ENCODE data around the gene DHX58.
A peak's percentile ranks its signal among the peaks of the same experiment; 100 is the strongest.

Gene DHX58

DNA sequence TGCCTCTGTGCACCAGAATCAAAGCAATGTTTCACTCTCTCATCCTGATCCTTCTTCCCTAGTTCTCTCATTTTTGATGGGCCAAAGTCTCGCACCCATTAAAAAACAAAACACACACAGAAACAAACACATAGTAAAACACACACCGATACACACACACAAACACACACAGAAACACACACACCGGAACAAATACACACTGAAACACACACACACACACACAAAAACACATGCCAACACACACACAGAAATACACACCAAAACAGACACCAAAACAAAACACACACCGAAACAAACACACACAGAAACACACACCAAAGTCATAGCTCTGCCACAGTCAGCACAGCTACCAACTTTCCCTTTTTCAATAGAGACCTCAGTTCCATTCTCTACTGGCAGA is 18.7 kb upstream of the DHX58 start:
- Histone ChIP-seq H4K20me1 (ENCODE audit: insufficient read depth, low read length, poor library complexity, severe bottlenecking) (peaks cover 25% of the 10 kb centered on the region), H3K36me3 (ENCODE audit: insufficient read depth, low read length) (peaks cover 51% of the 10 kb centered on the region; the same call in 1 of the 2 replicates), H3F3A (ENCODE audit: low read depth) (no peaks in the 10 kb centered on the region), H3K9me2 (replicated peaks; ENCODE audit: low read depth, low read length) (no peaks in the 10 kb centered on the region), H3K4me1 (ENCODE audit: insufficient read depth, low read length, poor library complexity, severe bottlenecking) (peaks cover 39% of the 10 kb centered on the region), H2AFZ (ENCODE audit: low read length) (no peak overlapping the region), H3K79me2 (ENCODE audit: insufficient read depth, low read length) (peaks cover 56% of the 10 kb centered on the region), H3K4me3 (ENCODE audit: low read length, poor library complexity, severe bottlenecking) (no peak overlapping the region), H3K4me2 (ENCODE audit: low read depth, low read length, poor library complexity, severe bottlenecking) (peak overlapping the region; percentile 32), H3K27me3 (ENCODE audit: insufficient read depth, low read length, poor library complexity, severe bottlenecking) (no peaks in the 10 kb centered on the region), H3K9me3 (ENCODE audit: insufficient read depth, low read depth, low read length) (no peaks in the 10 kb centered on the region), H3K9ac (ENCODE audit: low read depth, low read length, poor library complexity, severe bottlenecking) (peak overlapping the region; percentile 52)
- TF ChIP-seq, protein P1, sequence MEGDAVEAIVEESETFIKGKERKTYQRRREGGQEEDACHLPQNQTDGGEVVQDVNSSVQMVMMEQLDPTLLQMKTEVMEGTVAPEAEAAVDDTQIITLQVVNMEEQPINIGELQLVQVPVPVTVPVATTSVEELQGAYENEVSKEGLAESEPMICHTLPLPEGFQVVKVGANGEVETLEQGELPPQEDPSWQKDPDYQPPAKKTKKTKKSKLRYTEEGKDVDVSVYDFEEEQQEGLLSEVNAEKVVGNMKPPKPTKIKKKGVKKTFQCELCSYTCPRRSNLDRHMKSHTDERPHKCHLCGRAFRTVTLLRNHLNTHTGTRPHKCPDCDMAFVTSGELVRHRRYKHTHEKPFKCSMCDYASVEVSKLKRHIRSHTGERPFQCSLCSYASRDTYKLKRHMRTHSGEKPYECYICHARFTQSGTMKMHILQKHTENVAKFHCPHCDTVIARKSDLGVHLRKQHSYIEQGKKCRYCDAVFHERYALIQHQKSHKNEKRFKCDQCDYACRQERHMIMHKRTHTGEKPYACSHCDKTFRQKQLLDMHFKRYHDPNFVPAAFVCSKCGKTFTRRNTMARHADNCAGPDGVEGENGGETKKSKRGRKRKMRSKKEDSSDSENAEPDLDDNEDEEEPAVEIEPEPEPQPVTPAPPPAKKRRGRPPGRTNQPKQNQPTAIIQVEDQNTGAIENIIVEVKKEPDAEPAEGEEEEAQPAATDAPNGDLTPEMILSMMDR (conservative IDR thresholded peaks at IDR 0.05; ENCODE audit: low read length): no peak
- TF ChIP-seq EZH2phosphoT487 (IDR thresholded peaks at IDR 0.05; ENCODE audit: borderline replicate concordance): no peak

DNA sequence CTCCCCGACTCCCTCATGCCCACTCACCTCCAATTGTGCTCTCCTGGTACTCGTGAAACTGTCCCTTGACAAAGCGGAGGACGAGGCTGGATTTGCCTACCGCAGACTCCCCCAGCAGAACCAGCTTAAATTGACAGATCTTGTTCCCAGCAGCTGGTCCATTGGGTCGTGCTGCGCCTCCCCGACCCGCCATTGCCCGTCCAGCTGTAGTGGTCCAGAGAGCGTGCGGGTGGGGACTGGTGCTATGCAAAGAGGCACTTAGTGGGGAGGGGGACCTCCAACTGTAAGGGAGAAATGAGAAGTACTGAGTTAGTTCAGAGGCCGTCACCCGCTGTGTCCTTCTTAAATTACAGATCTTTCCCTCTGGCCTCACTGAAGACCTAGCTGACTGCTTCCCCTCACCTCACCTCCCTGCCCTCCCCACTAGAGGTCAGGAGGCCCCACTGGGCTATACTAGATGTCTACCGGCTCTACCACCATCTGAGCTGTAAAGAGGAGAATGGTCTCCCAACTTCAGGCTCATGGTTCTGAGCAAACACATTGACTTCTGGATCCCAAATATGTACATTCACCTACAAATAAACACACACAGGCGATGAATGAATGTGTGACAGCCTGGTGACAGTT is 17.9 kb upstream of the DHX58 start:
- Histone ChIP-seq H3K36me3 (ENCODE audit: insufficient read depth, low read length) (peaks cover 54% of the 10 kb centered on the region; the same call in 1 of the 2 replicates), H3F3A (ENCODE audit: low read depth) (no peaks in the 10 kb centered on the region), H3K9me2 (replicated peaks; ENCODE audit: low read depth, low read length) (no peaks in the 10 kb centered on the region), H3K4me3 (ENCODE audit: low read length, poor library complexity, severe bottlenecking) (no peak overlapping the region), H3K9ac (ENCODE audit: low read depth, low read length, poor library complexity, severe bottlenecking) (no peak overlapping the region), H2AFZ (ENCODE audit: low read length) (no peak overlapping the region), H3K9me3 (ENCODE audit: insufficient read depth, low read depth, low read length) (no peaks in the 10 kb centered on the region), H3K4me2 (ENCODE audit: low read depth, low read length, poor library complexity, severe bottlenecking) (no peak overlapping the region), H3K79me2 (ENCODE audit: insufficient read depth, low read length) (peaks cover 48% of the 10 kb centered on the region), H4K20me1 (ENCODE audit: insufficient read depth, low read length, poor library complexity, severe bottlenecking) (peaks cover 24% of the 10 kb centered on the region), H3K27me3 (ENCODE audit: insufficient read depth, low read length, poor library complexity, severe bottlenecking) (no peaks in the 10 kb centered on the region), H3K4me1 (ENCODE audit: insufficient read depth, low read length, poor library complexity, severe bottlenecking) (peaks cover 34% of the 10 kb centered on the region)
- no peak for TF ChIP-seq EZH2phosphoT487 (IDR thresholded peaks at IDR 0.05; ENCODE audit: borderline replicate concordance)
- TF ChIP-seq, protein P1 (conservative IDR thresholded peaks at IDR 0.05; ENCODE audit: low read length): no peak; the same call in 1 of the 2 replicates

DNA sequence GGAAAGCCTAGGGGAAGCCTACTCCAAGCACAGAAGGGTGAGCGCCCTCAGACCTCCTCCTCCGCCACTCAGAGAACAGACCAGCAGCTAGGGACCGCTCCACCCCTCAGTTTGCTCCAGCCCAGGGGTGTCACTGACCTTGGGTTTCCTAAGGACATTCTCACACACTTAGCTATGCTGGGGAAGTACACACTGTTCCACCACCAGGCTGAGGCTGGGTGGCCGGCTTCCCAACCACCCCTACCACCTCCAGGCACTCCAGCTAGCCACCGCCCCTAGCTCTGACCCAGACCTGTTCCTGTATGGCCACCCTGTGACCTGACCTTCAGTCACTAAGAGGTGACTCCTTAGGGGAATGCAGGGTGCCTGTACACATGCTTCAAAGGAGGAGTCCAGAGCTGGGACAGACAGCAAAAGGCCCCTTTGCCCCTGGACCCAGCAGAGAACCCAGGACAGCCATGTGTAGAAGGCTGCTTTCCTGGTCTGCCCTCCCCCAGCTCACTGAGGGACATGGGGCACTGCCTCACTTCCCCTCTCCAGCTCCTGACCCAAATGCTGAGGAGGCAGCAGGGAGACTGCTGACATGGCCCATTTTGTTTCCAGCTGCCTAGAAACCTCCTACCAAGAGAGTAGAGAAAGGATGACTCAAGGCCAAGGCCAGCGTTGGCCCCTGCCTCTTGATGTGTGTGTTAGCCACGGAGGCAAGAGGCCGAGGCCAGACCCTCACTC is 16.8 kb upstream of the DHX58 start:
- Histone ChIP-seq H3K4me2 (ENCODE audit: low read depth, low read length, poor library complexity, severe bottlenecking) (no peak overlapping the region), H3K36me3 (ENCODE audit: insufficient read depth, low read length) (peaks cover 65% of the 10 kb centered on the region; the same call in 1 of the 2 replicates), H3K4me3 (ENCODE audit: low read length, poor library complexity, severe bottlenecking) (no peak overlapping the region), H3K9ac (ENCODE audit: low read depth, low read length, poor library complexity, severe bottlenecking) (no peak overlapping the region), H2AFZ (ENCODE audit: low read length) (no peak overlapping the region), H3K9me2 (replicated peaks; ENCODE audit: low read depth, low read length) (no peaks in the 10 kb centered on the region), H4K20me1 (ENCODE audit: insufficient read depth, low read length, poor library complexity, severe bottlenecking) (peaks cover 18% of the 10 kb centered on the region), H3F3A (ENCODE audit: low read depth) (no peaks in the 10 kb centered on the region), H3K4me1 (ENCODE audit: insufficient read depth, low read length, poor library complexity, severe bottlenecking) (peaks cover 31% of the 10 kb centered on the region), H3K27me3 (ENCODE audit: insufficient read depth, low read length, poor library complexity, severe bottlenecking) (no peaks in the 10 kb centered on the region), H3K9me3 (ENCODE audit: insufficient read depth, low read depth, low read length) (no peaks in the 10 kb centered on the region), H3K79me2 (ENCODE audit: insufficient read depth, low read length) (peaks cover 39% of the 10 kb centered on the region)
- no peak for TF ChIP-seq EZH2phosphoT487 (IDR thresholded peaks at IDR 0.05; ENCODE audit: borderline replicate concordance)
- TF ChIP-seq, protein P1 (conservative IDR thresholded peaks at IDR 0.05; ENCODE audit: low read length): no peak
